HG02973 (cell line): Measurements from ENCODE around the gene PARP1.

ENCODE experiments used
- ATAC-seq: cut with Tn5 transposase; IDR thresholded peaks from one replicate; pipeline ENCODE4 v1.9.1; 2021; ENCODE audit warnings: moderate library complexity; ENCODE audit not compliant: unreplicated experiment

Gene PARP1

DNA sequence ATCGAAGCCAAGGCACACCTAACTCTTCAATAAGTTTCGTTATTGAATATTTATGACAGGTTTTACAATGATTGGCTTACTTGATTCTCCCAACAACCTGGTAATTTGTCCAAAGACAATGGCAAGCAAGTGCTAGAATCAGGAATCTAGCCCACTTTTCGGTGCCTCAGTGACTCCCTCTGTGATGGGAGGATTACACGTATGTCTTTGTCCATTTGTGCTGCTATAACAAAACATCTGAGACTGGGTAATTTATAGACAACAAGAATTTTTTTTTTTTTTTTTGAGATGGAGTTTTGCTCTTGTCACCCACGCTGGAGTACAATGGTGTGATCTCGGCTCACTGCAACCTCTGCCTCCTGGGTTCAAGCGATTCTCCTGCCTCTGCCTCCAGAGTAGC, 96.5 kb downstream of the PARP1 start:
- ATAC-seq, result no peak
